Spleen (tissue), 7 donors: Measurements from ENCODE around the gene MEIS3.
"Not testable (repeated sequence)": the region's sequence is repeated elsewhere in the genome, so short reads cannot be mapped to it uniquely, and the experiment has no call there.

ENCODE experiments used
- POLR2A ChIP-seq, 3 donors: fragments of 450-650 bp; IDR thresholded peaks; one replicate each; pipeline ENCODE4 v1.5.1; 2017; ENCODE audit warnings: antibody characterized with exemption in 3 of 3, mild to moderate bottlenecking in 1 of 3
- POLR2AphosphoS5 ChIP-seq, 3 donors: sonication (generic); formaldehyde crosslinking; IDR thresholded peaks; one replicate each; pipeline ENCODE4 v1.5.1; 2017; ENCODE audit warnings: antibody characterized with exemption in 3 of 3
- TF ChIP-seq, protein P1 (sequence below), 11 experiments: fragments of 200-600 bp in 7 of 11; fragments of 450-650 bp in 4 of 11; sonication (generic) in 4 of 11; IDR thresholded peaks in 8 of 11; conservative IDR thresholded peaks in 3 of 11; 1 replicate in 7 of 11; 2 replicates in 4 of 11; pipeline versions ENCODE4 v1.4.0 to v1.8.0; 2016 to 2021; ENCODE audit warnings: antibody characterized with exemption in 11 of 11, inconsistent platforms in 4 of 11, mild to moderate bottlenecking in 1 of 11
- donor health status: DM: no; HTN: no; CAD: no; lungs with moderate emphysema.
- donor health status: DM: no; HTN: no; CAD: no.
- donor health status: DM: no; HTN: no; CAD: no.

DNA sequence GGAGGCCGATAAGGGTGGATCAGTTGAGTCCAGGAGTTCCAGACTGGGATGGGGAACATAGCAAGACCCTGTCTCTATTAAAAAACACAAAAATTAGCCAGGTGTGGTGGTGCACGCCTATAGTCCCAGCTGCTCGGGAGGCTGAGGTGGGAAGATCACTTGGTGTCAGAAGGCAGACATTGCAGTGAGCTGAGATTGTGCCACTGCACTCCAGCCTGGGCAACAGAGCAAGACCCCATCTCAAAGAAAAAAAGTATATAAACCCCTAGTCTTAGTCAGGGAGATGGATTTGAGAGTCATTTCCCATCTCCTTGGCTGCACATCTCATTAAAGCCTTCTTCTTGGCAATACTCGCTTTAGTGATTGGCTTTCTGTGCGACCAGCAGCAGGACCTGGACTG is 35.4 kb downstream of the MEIS3 start:
- TF ChIP-seq, protein P1, sequence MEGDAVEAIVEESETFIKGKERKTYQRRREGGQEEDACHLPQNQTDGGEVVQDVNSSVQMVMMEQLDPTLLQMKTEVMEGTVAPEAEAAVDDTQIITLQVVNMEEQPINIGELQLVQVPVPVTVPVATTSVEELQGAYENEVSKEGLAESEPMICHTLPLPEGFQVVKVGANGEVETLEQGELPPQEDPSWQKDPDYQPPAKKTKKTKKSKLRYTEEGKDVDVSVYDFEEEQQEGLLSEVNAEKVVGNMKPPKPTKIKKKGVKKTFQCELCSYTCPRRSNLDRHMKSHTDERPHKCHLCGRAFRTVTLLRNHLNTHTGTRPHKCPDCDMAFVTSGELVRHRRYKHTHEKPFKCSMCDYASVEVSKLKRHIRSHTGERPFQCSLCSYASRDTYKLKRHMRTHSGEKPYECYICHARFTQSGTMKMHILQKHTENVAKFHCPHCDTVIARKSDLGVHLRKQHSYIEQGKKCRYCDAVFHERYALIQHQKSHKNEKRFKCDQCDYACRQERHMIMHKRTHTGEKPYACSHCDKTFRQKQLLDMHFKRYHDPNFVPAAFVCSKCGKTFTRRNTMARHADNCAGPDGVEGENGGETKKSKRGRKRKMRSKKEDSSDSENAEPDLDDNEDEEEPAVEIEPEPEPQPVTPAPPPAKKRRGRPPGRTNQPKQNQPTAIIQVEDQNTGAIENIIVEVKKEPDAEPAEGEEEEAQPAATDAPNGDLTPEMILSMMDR (IDR thresholded peaks at IDR 0.05 in 8 of 11, conservative IDR thresholded peaks at IDR 0.05 in 3 of 11) = not testable (repeated sequence)
- not testable (repeated sequence) for TF ChIP-seq POLR2AphosphoS5, POLR2A (IDR thresholded peaks at IDR 0.05)
